NCI-H446 treated with DMSO at 0.1 percent for 48 hours (cell line): Measurements from ENCODE around the gene ATP6V1F.

Source experiments
- DNase-seq: peaks from one replicate; lab custom pipeline; 2025; lab: John Stamatoyannopoulos, UW

ATP6V1F gene

GRCh38 chr7:128835790-128836641 is 26.6 kb upstream of the ATP6V1F start:
- no peak for DNase-seq

GRCh38 chr7:128836729-128837348 is 25.8 kb upstream of the ATP6V1F start:
- DNase-seq, result no peak

- no peak for DNase-seq
Measured at GRCh38 chr7:128837521-128837921, 25.1 kb upstream of the ATP6V1F start.

GRCh38 chr7:128838109-128838779 is 24.4 kb upstream of the ATP6V1F start:
- no peak for DNase-seq

GRCh38 chr7:128838981-128839731 is 23.5 kb upstream of the ATP6V1F start:
- DNase-seq, result no peak

GRCh38 chr7:128839751-128840177 is 22.9 kb upstream of the ATP6V1F start:
- no peak for DNase-seq

GRCh38 chr7:128840326-128841170 is 22.1 kb upstream of the ATP6V1F start:
- no peak for DNase-seq

- DNase-seq, result no peak
Measured at GRCh38 chr7:128841171-128841690, 21.4 kb upstream of the ATP6V1F start.

GRCh38 chr7:128841921-128842673 is 20.6 kb upstream of the ATP6V1F start:
- DNase-seq, result no peak

GRCh38 chr7:128842674-128843641 is 19.7 kb upstream of the ATP6V1F start:
- DNase-seq, result no peak

- DNase-seq, result no peak
Measured at GRCh38 chr7:128843938-128844621, 18.6 kb upstream of the ATP6V1F start.

GRCh38 chr7:128844777-128845311 is 17.8 kb upstream of the ATP6V1F start:
- DNase-seq, result no peak

- DNase-seq, result no peak
Measured at GRCh38 chr7:128845475-128845874, 17.2 kb upstream of the ATP6V1F start.

- DNase-seq, result no peak
Measured at GRCh38 chr7:128845987-128846386, 16.7 kb upstream of the ATP6V1F start.

GRCh38 chr7:128846781-128847444 is 15.7 kb upstream of the ATP6V1F start:
- no peak for DNase-seq

GRCh38 chr7:128847721-128848211 is 14.9 kb upstream of the ATP6V1F start:
- no peak for DNase-seq
